HL-60 (cell line): ENCODE data around the gene POLD3.

Experiments
- GABPA ChIP-seq: IDR thresholded peaks from 2 replicates; pipeline ENCODE4 v1.6.1; 2012; ENCODE audit warnings: low read depth
- POLR2AphosphoS5 ChIP-seq: IDR thresholded peaks from 2 replicates; pipeline ENCODE4 v1.6.1; 2012; ENCODE audit warnings: low read depth
- SPI1 ChIP-seq: IDR thresholded peaks from 2 replicates; pipeline ENCODE4 v1.6.1; 2012; ENCODE audit warnings: low read depth, mild to moderate bottlenecking, borderline replicate concordance
- TF ChIP-seq, protein P1 (sequence below): IDR thresholded peaks from one replicate; pipeline ENCODE4 v1.5.1; 2011; ENCODE audit warnings: low read length, control low read depth, inconsistent platforms; ENCODE audit not compliant: insufficient read depth
- TF ChIP-seq, protein P2 (sequence below): IDR thresholded peaks from 2 replicates; pipeline ENCODE4 v1.6.1; 2012; ENCODE audit warnings: low read depth; ENCODE audit not compliant: insufficient replicate concordance

DNA sequence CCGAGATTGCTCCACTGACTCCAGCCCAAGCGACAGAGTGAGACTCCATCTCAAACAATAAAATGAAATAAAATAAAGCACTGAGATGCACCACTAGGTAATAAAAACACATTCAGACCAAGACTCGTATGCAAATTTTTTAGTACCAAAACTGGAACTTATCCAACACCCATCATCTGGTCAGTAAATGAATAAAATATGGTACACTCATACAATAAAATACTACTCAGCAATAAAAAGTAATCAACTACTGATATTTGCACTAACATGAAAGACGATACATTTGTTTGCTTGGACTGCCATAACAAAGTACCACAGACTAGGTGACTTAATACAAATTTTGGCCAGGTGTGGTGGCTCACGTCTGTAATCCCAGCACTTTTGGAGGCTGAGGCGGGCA lies 17.8 kb upstream of the POLD3 start:
- TF ChIP-seq, protein P1, sequence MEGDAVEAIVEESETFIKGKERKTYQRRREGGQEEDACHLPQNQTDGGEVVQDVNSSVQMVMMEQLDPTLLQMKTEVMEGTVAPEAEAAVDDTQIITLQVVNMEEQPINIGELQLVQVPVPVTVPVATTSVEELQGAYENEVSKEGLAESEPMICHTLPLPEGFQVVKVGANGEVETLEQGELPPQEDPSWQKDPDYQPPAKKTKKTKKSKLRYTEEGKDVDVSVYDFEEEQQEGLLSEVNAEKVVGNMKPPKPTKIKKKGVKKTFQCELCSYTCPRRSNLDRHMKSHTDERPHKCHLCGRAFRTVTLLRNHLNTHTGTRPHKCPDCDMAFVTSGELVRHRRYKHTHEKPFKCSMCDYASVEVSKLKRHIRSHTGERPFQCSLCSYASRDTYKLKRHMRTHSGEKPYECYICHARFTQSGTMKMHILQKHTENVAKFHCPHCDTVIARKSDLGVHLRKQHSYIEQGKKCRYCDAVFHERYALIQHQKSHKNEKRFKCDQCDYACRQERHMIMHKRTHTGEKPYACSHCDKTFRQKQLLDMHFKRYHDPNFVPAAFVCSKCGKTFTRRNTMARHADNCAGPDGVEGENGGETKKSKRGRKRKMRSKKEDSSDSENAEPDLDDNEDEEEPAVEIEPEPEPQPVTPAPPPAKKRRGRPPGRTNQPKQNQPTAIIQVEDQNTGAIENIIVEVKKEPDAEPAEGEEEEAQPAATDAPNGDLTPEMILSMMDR = no peak
- TF ChIP-seq, protein P2, sequence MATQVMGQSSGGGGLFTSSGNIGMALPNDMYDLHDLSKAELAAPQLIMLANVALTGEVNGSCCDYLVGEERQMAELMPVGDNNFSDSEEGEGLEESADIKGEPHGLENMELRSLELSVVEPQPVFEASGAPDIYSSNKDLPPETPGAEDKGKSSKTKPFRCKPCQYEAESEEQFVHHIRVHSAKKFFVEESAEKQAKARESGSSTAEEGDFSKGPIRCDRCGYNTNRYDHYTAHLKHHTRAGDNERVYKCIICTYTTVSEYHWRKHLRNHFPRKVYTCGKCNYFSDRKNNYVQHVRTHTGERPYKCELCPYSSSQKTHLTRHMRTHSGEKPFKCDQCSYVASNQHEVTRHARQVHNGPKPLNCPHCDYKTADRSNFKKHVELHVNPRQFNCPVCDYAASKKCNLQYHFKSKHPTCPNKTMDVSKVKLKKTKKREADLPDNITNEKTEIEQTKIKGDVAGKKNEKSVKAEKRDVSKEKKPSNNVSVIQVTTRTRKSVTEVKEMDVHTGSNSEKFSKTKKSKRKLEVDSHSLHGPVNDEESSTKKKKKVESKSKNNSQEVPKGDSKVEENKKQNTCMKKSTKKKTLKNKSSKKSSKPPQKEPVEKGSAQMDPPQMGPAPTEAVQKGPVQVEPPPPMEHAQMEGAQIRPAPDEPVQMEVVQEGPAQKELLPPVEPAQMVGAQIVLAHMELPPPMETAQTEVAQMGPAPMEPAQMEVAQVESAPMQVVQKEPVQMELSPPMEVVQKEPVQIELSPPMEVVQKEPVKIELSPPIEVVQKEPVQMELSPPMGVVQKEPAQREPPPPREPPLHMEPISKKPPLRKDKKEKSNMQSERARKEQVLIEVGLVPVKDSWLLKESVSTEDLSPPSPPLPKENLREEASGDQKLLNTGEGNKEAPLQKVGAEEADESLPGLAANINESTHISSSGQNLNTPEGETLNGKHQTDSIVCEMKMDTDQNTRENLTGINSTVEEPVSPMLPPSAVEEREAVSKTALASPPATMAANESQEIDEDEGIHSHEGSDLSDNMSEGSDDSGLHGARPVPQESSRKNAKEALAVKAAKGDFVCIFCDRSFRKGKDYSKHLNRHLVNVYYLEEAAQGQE = no peak
- no peak for TF ChIP-seq POLR2AphosphoS5
- TF ChIP-seq GABPA = no peak
- TF ChIP-seq SPI1 = no peak
